Measurements from ENCODE around the gene SECISBP2. TPM values are rescaled to one million over a fixed set of nuclear protein-coding genes. Genes with fewer than 3 reads are reported as not detected.
A peak's percentile ranks its signal among the peaks of the same experiment; 100 is the strongest.

The SECISBP2 gene
- polyA plus RNA-seq, 2 of the 4 experiments (the other 2 are of a cell fraction) = 16.3 to 43.4 TPM

DNA sequence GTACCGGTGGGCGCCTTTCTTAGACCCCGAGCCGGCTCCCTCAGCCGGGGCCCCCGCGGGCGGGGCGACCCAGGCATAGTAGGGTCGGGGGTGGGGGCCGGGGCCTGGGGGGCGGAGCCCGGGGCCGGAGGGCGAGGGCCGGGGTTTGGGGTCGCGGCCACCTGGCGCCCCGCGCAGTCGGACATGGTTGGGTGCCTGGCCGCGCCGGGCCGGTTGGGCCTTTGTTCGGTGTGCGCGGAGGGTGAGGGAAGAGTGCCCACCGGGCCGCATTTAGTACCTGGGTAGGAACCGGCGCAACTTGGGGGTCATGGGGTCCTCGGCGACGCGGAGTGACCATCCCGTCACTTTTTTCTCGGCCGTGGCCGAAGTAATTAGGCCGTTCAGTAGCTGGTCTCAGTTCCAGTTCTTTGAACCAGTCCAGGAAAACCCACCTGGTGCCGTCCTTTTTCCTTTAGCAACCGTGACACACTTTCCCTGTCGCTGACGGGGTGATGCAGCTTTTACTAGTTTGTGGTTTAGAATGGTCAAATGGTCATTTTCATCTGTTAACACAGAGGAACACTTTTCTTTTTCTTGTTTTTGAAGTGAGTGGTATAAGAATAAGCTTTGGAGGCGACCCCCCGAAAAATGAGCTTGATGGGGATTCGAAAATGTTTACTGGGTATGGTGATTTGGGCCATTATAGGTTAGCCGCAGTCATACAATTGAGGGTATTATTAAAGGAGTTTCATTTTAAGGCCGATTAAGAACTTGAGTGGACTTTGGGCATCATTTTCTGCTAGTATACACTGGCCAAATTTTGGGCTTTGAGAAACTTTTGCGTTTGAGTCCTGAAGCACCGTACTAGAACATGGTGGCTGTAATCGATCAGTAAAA lies 6.7 kb upstream of the SECISBP2 start (continued):
- TF ChIP-seq CBX8 (IDR thresholded peaks at IDR 0.05) (no peak), SREBF2 (IDR thresholded peaks at IDR 0.05) (no peak), HOXB5 (CRISPR knock-in tag; IDR thresholded peaks at IDR 0.05) (no peak), TFCP2L1 (CRISPR knock-in tag; IDR thresholded peaks at IDR 0.05) (peak; percentile 79), PHF8 (IDR thresholded peaks at IDR 0.05; ENCODE audit: borderline replicate concordance, low read depth) (peak; percentile 37; the same call in 1 of the 2 replicates)
- TF ChIP-seq, protein P1, sequence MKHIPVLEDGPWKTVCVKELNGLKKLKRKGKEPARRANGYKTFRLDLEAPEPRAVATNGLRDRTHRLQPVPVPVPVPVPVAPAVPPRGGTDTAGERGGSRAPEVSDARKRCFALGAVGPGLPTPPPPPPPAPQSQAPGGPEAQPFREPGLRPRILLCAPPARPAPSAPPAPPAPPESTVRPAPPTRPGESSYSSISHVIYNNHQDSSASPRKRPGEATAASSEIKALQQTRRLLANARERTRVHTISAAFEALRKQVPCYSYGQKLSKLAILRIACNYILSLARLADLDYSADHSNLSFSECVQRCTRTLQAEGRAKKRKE (CRISPR knock-in tag; IDR thresholded peaks at IDR 0.05; ENCODE audit: low read depth) = no peak

DNA sequence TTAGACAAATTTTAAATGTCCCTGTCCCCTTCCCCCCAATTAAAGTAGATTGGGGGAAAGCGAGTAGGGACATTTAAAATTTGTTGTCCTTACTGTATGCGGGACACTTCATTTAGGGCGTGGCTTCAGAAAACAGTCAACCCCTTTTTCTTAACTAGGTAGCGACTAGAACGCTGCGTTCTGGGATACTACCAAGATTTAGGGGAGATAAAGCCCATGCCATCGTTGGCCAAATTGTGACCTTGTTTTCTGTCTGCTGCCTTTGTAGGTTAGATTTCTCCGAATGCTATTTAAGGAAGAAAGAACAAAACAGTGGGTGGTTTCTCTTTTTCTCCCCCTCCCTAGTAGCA lies 6.1 kb upstream of the SECISBP2 start:
- Histone ChIP-seq H3K9me3 (no peaks in the 10 kb centered on the region), H3K4me3 (peak overlapping the region; percentile 98), H3K27ac (peak overlapping the region; percentile 95 to 97), H3K4me2 (peak overlapping the region; percentile 96), H3K4me1 (peaks cover 44% of the 10 kb centered on the region)
- no peak for FAIRE-seq
- POLR2A ChIA-PET = no interaction called here
- WGBS (ENCODE audit: missing lambda C conversion rate) = 2% methylated on average over 8 of the region's 8 CpGs
- DNase-seq (ENCODE audit: low read depth in 1 of 2, low spot score in 1 of 2) = peak in 1 of 2 experiments; percentile 32
- CTCF ChIA-PET = interaction anchor here (1.2 kb wide), 1 partner anchor 237 kb away, joined by 3 read pairs; no protein-coding TSS in a partner anchor
- no peak for ATAC-seq
- TF ChIP-seq JUN (IDR thresholded peaks at IDR 0.05) = no peak
- 0 out of 2 replicates have a peak, but pooled peaks have one; percentile 35 for TF ChIP-seq POLR2AphosphoS2 (conservative IDR thresholded peaks at IDR 0.05; ENCODE audit: low read length)

DNA sequence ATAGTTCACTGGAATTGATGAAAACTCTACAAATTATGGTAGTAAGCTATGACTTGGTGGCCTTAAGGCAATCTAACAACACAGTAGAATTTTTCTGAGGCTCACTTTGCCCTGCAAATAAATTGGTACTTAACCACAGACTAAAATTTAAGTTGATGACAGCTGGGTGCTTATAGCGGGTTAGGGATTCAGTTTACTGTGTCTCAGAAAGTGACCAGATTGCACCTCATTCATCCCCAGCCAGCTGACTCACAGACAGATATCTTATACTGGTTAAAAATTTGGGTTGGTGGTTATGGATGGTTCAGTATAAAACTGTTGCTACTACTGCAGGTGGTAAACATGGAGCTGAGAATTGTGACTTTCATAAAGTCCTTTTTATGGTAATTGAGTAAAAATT lies 4.5 kb upstream of the SECISBP2 start:
- 17% methylated on average over 1 of the region's 1 CpG for WGBS (ENCODE audit: missing lambda C conversion rate)
- TF ChIP-seq GATA3 (IDR thresholded peaks at IDR 0.05; ENCODE audit: borderline replicate concordance) (no peak), TP53 (CRISPR knock-in tag; IDR thresholded peaks at IDR 0.05) (peak; percentile 45; the same call in 1 of the 2 replicates)
- TF ChIP-seq, protein P2, sequence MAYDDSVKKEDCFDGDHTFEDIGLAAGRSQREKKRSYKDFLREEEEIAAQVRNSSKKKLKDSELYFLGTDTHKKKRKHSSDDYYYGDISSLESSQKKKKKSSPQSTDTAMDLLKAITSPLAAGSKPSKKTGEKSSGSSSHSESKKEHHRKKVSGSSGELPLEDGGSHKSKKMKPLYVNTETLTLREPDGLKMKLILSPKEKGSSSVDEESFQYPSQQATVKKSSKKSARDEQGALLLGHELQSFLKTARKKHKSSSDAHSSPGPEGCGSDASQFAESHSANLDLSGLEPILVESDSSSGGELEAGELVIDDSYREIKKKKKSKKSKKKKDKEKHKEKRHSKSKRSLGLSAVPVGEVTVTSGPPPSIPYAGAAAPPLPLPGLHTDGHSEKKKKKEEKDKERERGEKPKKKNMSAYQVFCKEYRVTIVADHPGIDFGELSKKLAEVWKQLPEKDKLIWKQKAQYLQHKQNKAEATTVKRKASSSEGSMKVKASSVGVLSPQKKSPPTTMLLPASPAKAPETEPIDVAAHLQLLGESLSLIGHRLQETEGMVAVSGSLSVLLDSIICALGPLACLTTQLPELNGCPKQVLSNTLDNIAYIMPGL (CRISPR knock-in tag; IDR thresholded peaks at IDR 0.05; ENCODE audit: borderline replicate concordance) = 0 out of 2 replicates have a peak, but pooled peaks have one; percentile 10
- ATAC-seq (no peak), FAIRE-seq (no peak), DNase-seq (ENCODE audit: low read depth in 1 of 2, low spot score in 1 of 2) (no peak)
- H3K4me3 ChIP-seq = peak overlapping the region; percentile 98
- peak overlapping the region; percentile 63 to 95; a peak in 5 of 6 replicates for H3K27ac ChIP-seq
- H3K4me2 ChIP-seq = peak overlapping the region; percentile 96
- H3K9me3 ChIP-seq = no peaks in the 10 kb centered on the region
- peaks cover 50% of the 10 kb centered on the region for H3K4me1 ChIP-seq
- CTCF ChIA-PET = no interaction called here
- POLR2A ChIA-PET = no interaction called here

DNA sequence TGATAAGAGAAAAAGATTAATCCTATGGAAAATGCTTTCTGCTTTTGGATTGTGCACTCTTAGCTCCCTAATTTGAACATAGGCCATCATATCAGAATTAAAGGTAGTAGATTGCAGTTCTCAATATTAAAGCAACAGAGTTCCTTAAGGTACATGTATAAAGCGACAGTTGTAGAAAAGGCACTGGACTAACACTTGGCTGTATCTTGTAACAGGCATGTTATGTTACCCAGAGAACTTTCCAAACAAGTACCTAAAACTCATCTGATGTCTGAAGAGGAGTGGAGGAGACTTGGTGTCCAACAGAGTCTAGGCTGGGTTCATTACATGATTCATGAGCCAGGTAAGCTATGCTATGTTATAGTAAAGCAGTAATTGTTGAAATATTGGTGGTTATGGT lies 3.3 kb upstream of the SECISBP2 start:
- no peak for FAIRE-seq
- POLR2A ChIA-PET = no interaction called here

More for the DNA sequence above, 3.3 kb upstream of the SECISBP2 start:
- DNase-seq (ENCODE audit: low read depth in 1 of 2, low spot score in 1 of 2) (no peak), ATAC-seq (no peak)
- TF ChIP-seq, protein P1 (CRISPR knock-in tag; IDR thresholded peaks at IDR 0.05; ENCODE audit: low read depth) = no peak
- TF ChIP-seq HOXA7 (CRISPR knock-in tag; IDR thresholded peaks at IDR 0.05) = peak; percentile 78; the same call in 1 of the 2 replicates
- H3K4me2 ChIP-seq = peak overlapping the region; percentile 96
- peak overlapping the region; percentile 63 to 95; a peak in 5 of 6 replicates for H3K27ac ChIP-seq
- CTCF ChIA-PET = interaction anchor here (1.5 kb wide), 1 partner anchor 234 kb away, joined by 3 read pairs; no protein-coding TSS in a partner anchor
- H3K9me3 ChIP-seq = no peaks in the 10 kb centered on the region
- H3K4me1 ChIP-seq = peaks cover 48% of the 10 kb centered on the region
- H3K4me3 ChIP-seq = peak overlapping the region; percentile 98; the same call in 2 of the 3 replicates
- WGBS (ENCODE audit: missing lambda C conversion rate) = 96% methylated on average over 1 of the region's 1 CpG
